HG03439 (cell line): ENCODE data around the gene SDCCAG8.
"Not testable (repeated sequence)": the region's sequence is repeated elsewhere in the genome, so short reads cannot be mapped to it uniquely, and the experiment has no call there.

Experiments used
- ATAC-seq: cut with Tn5 transposase; IDR thresholded peaks from one replicate; pipeline ENCODE4 v1.9.1; 2021; ENCODE audit warnings: mild to moderate bottlenecking, moderate library complexity; ENCODE audit not compliant: unreplicated experiment

The SDCCAG8 gene

GRCh38 chr1:243323491-243323890 is 67.7 kb downstream of the SDCCAG8 start:
- no peak for ATAC-seq

GRCh38 chr1:243325305-243325890 is 69.6 kb downstream of the SDCCAG8 start:
- ATAC-seq = peak; percentile 72

GRCh38 chr1:243332440-243332839 is 76.6 kb downstream of the SDCCAG8 start:
- ATAC-seq = no peak

GRCh38 chr1:243335292-243335691 is 79.5 kb downstream of the SDCCAG8 start:
- ATAC-seq = no peak

GRCh38 chr1:243336163-243336562 is 80.3 kb downstream of the SDCCAG8 start:
- ATAC-seq = no peak

- not testable (repeated sequence) for ATAC-seq
Measured at GRCh38 chr1:243338848-243339247, 83.0 kb downstream of the SDCCAG8 start.

- ATAC-seq = no peak
Measured at GRCh38 chr1:243341074-243341473, 85.2 kb downstream of the SDCCAG8 start.

GRCh38 chr1:243343970-243344937 is 88.4 kb downstream of the SDCCAG8 start:
- no peak for ATAC-seq

- no peak for ATAC-seq
Measured at GRCh38 chr1:243345205-243345604, 89.4 kb downstream of the SDCCAG8 start.

GRCh38 chr1:243346016-243346415 is 90.2 kb downstream of the SDCCAG8 start:
- ATAC-seq = no peak

GRCh38 chr1:243346468-243346867 is 90.6 kb downstream of the SDCCAG8 start:
- no peak for ATAC-seq

- no peak for ATAC-seq
Measured at GRCh38 chr1:243348331-243348730, 92.5 kb downstream of the SDCCAG8 start.

GRCh38 chr1:243349128-243349527 is 93.3 kb downstream of the SDCCAG8 start:
- no peak for ATAC-seq

- ATAC-seq = no peak
Measured at GRCh38 chr1:243351337-243351736, 95.5 kb downstream of the SDCCAG8 start.

GRCh38 chr1:243354511-243355153 is 98.8 kb downstream of the SDCCAG8 start:
- peak; percentile 64 for ATAC-seq

GRCh38 chr1:243363832-243364231 is 108.0 kb downstream of the SDCCAG8 start:
- ATAC-seq = peak; percentile 59

- ATAC-seq = peak; percentile 21
Measured at GRCh38 chr1:243364330-243364729, 108.5 kb downstream of the SDCCAG8 start.

GRCh38 chr1:243364866-243365265 is 109.0 kb downstream of the SDCCAG8 start:
- ATAC-seq = no peak

GRCh38 chr1:243367314-243367713 is 111.5 kb downstream of the SDCCAG8 start:
- no peak for ATAC-seq

GRCh38 chr1:243374412-243374811 is 118.6 kb downstream of the SDCCAG8 start:
- ATAC-seq = no peak

- no peak for ATAC-seq
Measured at GRCh38 chr1:243375596-243375995, 119.8 kb downstream of the SDCCAG8 start.

- no peak for ATAC-seq
Measured at GRCh38 chr1:243378669-243379068, 122.8 kb downstream of the SDCCAG8 start.
